NCI-H2196 (cell line): Measurements from ENCODE around the gene THPO.
"Not testable (repeated sequence)": the region's sequence is repeated elsewhere in the genome, so short reads cannot be mapped to it uniquely, and the experiment has no call there.

Source experiments
- DNase-seq: peaks from one replicate; lab custom pipeline; 2025; ENCODE audit not compliant: unreplicated experiment; lab: John Stamatoyannopoulos, UW

THPO gene

GRCh38 chr3:184352149-184352785 lies 25.7 kb downstream of the THPO start:
- peak; percentile 68 for DNase-seq

GRCh38 chr3:184351511-184352148 lies 26.4 kb downstream of the THPO start:
- no peak for DNase-seq

- no peak for DNase-seq
Measured at GRCh38 chr3:184350618-184351017, 27.4 kb downstream of the THPO start.

- DNase-seq: no peak
Measured at GRCh38 chr3:184349563-184350470, 28.2 kb downstream of the THPO start.

GRCh38 chr3:184348057-184348382 lies 30.0 kb downstream of the THPO start:
- DNase-seq: no peak

- DNase-seq: no peak
Measured at GRCh38 chr3:184347321-184348056, 30.5 kb downstream of the THPO start.

- no peak for DNase-seq
Measured at GRCh38 chr3:184346480-184347190, 31.4 kb downstream of the THPO start.

- DNase-seq: peak; percentile 95
Measured at GRCh38 chr3:184345317-184346144, 32.5 kb downstream of the THPO start.

GRCh38 chr3:184344579-184345316 lies 33.3 kb downstream of the THPO start:
- DNase-seq: no peak

- DNase-seq: no peak
Measured at GRCh38 chr3:184343200-184343876, 34.7 kb downstream of the THPO start.

- DNase-seq: peak; percentile 100
Measured at GRCh38 chr3:184341925-184342324, 36.1 kb downstream of the THPO start.

GRCh38 chr3:184339451-184340135 lies 38.4 kb downstream of the THPO start:
- not testable (repeated sequence) for DNase-seq

- peak; percentile 83 for DNase-seq
Measured at GRCh38 chr3:184339001-184339400, 39.0 kb downstream of the THPO start.

- DNase-seq: peak; percentile 100
Measured at GRCh38 chr3:184338511-184338945, 39.5 kb downstream of the THPO start.

GRCh38 chr3:184337981-184338380 lies 40.0 kb downstream of the THPO start:
- no peak for DNase-seq

GRCh38 chr3:184337399-184337714 lies 40.6 kb downstream of the THPO start, which contains the start of gene FAM131A:
Gene FAM131A, plus strand, starts transcription at chr3:184337600. Its CDS starts 31 bp downstream, at chr3:184337631.
- no peak for DNase-seq

- peak; percentile 92 for DNase-seq
Measured at GRCh38 chr3:184336547-184337398, 41.2 kb downstream of the THPO start.
